GM21786 (cell line): ENCODE results near the gene PIR.

Experiments used
- ATAC-seq: cut with Tn5 transposase; IDR thresholded peaks from one replicate; pipeline ENCODE4 v1.9.1; 2021; ENCODE audit not compliant: unreplicated experiment

Gene PIR

GRCh38 chrX:15492469-15492868 lies 664 bp downstream of the PIR start:
- no peak for ATAC-seq

DNA sequence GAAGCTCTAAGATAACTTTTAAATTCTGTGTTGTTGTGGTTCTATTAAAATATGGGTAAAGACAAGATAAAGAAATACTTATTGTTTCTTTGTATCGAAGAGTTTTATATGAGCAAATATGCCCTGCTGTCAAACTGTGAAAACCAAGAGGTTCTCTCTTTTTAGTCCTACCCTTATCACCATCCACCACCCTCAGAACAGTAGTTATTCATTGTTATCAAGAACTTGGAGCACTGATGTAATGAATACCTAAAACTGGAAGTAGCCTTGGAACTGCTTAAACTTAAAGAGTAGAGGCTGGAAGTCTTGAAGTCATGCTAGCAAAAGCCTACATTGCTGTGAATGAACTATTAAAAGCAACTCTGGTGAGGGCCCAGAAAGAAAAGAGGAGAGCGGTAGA lies 9.2 kb downstream of the PIR start:
- ATAC-seq, result no peak

DNA sequence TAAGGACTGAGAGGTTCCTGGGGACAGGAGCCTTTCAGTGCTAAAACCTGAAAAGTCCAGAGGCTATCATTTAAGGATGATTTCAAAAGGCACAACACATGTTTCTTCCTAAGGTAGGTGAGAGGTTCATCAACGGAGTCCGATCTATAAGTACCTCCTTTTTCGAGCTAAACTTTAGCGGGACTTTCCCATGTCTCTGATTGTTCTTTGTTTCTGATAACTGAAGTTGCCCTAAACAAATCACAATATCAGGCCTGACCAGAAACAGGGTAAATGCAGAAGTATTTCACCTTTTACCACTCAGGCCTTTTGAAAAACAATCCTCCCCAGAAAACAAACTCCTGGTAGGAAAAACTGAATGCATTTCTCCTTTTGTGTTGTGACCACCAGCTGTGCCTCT lies 17.6 kb downstream of the PIR start:
- no peak for ATAC-seq

DNA sequence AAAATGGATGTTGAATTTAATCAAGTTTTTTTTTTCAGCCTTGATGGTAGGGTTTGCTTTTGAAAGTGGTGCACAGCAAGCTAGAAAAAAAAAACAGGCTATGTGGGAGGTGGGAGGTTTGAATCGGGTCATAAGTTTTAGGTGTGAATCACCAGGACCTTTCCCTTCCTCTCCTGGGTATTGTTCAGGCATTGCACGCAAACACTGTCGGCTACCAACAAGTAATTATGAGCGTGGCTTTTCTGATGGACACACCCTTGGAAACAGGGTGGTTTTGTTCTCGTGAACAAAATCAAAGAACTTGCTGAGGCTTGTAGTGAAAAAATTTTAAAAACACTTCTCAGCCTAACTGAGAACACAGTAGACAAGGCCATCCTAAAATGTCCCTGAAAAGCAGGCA lies 18.1 kb downstream of the PIR start:
- no peak for ATAC-seq

- no peak for ATAC-seq
Observed at GRCh38 chrX:15474028-15474427, 19.1 kb downstream of the PIR start.

DNA sequence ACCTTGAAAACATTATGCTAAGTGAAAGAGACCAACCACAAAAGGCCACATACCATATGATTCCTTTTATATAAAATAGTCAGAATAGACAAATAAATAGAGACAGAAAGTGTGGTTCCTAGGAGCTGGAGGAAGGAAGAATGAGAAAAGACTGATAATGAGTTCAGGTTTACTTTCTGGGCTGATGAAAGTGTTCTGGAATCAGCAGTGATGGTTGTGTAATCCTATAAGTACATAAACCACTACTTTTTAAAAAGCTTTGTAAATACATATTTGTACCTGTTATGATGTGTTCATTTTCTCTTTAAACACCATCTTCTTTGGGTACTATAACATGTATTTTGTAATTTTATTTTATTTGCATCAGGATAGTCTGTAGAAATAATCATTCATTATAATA lies 20.6 kb downstream of the PIR start:
- ATAC-seq, result no peak

DNA sequence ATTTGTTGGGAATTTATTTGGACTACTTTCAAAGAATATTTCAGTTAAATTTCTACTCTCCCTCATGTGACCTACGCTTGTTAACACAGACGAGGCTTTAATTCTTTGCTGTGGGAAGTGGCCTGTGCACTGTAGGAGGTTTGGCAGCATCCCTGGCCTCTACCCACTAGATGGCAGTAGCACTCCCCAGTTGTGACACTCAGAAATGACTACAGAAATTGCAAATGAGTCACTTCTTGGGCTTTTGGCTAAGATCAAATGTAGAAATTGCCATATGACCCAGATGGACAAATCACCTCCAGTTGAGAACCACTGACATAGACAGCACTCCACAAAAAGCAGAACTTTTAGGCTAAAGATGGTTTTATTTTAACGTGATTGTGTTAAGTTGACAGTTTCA lies 22.1 kb downstream of the PIR start:
- ATAC-seq, result peak; percentile 68

DNA sequence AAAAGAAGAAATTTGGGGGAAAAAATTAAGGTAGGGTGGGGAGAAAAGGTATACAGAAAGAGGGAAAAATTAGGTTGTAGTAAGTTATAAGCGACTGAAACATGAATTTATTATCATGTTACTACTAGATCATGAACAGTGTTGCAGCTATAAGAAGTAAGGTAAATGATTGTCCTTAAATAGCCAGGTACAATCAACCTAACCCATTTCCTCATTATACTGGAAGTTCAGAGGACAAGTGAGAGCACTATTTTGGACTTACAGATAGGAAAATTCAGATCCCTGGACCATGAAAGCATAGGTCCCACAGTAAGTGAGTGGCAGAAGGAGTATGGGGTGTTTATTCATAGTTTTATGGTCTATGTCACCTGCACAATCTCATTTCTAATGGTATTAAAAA lies 23.5 kb downstream of the PIR start:
- no peak for ATAC-seq

DNA sequence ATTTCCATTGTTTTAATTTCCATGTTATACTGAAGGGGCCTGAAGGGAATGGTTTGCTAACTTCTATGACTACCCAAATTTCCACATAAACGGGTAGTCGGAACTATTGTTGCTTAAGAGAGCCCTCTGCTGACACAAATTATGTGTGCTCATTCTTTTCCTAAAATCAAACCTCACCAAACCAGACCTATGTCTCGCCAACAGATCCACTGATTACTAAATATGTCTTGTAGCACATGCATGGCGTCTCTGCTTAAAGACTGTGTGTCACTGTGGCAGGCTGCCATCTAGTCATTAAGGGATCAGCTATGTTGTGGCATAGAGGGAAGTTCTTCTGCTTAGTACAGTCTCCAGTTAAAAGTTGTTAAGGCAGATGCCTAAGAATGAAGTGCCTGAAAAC lies 25.1 kb downstream of the PIR start:
- ATAC-seq, result no peak

- ATAC-seq, result no peak
Observed at GRCh38 chrX:15465896-15466651, 27.1 kb downstream of the PIR start.

GRCh38 chrX:15465347-15465746 lies 27.8 kb downstream of the PIR start:
- peak; percentile 60 for ATAC-seq

DNA sequence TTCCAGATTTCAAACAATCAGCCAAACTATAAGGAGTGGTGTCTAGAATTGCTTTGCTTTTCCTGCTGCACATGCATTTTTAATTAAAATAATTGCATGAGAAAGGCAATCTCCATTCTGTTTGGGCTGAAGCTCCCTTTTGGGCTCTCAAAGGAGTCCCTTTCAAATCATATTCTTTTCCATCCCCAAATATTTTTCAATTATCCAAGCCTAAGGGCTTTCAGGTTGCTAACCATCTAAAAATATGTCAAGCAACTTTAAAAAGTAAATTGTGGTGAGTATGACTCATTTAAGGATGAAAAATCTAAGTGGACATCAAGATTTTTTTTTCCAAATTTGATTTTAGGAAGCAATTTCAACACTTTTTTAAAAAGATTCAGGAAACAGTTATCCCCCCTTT lies 28.4 kb downstream of the PIR start:
- no peak for ATAC-seq

DNA sequence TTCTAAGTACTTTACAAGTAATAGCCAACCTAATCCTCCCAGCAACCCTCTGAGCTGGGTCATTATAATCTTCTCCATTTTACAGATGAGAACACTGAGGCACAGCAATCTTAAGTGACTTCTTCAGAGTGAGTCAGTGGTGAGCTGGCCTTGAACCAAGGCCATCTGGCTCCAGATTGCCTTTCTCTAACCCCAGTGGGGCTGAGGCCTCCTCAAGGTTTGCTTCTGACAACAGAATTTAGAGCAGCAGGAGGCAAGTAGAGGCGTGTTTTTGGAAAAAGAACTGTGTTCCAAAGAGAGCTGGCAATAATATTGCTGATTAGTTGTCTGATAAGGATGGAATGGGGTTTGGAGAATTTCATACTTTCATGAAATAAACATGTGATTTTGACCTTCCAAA lies 41.2 kb downstream of the PIR start:
- ATAC-seq, result no peak

DNA sequence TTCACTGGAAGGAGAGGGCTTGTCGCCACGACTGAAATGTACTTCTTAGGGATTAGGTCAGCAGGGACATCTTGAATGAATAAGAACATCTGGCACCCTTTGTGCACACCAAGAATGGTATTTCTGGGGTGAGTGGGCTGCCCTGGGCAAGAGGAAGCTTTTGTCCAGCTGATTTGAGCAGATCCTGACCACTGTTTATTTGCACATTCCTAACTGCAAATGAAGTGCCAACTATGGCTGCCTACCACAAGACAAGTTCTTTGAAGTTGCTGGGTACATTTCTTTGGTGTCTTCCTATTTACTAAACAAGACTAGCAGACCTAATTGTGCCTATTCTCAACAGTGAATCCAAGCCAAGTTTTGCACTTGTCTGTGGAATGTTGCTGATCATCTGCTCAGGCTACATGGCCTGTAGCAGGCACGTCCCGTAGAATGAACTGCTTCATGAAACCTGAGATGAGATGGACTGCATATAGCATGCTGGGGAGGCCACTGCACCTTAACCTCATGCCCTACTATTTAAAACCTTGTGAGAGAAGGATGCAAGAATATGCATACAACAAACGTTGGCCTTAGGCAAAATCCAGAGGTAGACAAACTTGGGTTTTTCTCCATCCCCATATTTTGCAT lies 45.0 kb downstream of the PIR start:
- no peak for ATAC-seq

GRCh38 chrX:15441464-15441863 lies 51.7 kb downstream of the PIR start:
- no peak for ATAC-seq

DNA sequence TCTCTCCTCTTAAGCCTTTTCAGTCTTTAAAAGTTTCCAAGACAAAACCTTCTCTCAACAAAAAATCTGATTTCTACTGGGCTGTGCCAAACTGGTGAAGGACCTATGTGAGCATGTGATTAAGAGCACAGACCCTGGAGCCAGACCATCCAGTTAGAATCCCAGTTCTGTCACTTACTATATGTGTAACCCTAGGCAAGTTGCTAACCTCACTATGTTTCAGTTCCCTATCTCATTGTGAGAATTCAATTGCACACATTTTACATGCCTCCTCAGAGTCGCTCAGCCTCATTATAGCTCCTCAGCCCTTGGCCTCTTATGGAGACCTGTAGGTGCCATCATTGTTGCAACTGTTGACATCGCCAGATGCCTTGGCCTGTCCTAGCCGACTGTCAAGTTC lies 54.8 kb downstream of the PIR start:
- ATAC-seq, result peak; percentile 99

- ATAC-seq, result no peak
Observed at GRCh38 chrX:15437724-15438123, 55.4 kb downstream of the PIR start.

GRCh38 chrX:15435836-15436619 lies 57.1 kb downstream of the PIR start:
- no peak for ATAC-seq

GRCh38 chrX:15434205-15434604 lies 58.9 kb downstream of the PIR start:
- no peak for ATAC-seq

GRCh38 chrX:15430584-15430983 lies 62.5 kb downstream of the PIR start:
- ATAC-seq, result no peak

DNA sequence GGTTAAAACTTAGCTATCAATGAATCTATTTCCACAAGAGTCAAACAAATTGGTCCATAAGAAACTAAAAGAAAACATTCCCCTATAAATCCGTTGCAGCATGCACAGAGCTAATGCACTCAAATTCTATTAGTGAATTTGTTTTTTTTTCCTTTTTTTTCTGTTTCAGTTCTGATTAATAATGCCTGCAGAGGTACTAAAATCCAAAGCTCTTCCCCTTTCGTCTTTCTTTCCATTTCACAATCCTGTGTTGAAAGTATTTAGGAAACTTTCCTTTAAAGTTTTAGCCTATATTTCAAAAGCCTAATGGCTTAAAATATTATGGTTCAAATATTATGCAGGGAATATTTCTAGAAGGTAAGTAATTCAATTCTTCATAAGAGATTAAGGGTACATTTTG lies 63.1 kb downstream of the PIR start:
- ATAC-seq, result no peak

- ATAC-seq, result no peak
Observed at GRCh38 chrX:15425024-15425423, 68.1 kb downstream of the PIR start.
